ENCODE data around the gene TMEM30A. TPM values are rescaled to one million over a fixed set of nuclear protein-coding genes. Genes with fewer than 3 reads are reported as not detected.

The TMEM30A gene
- total RNA-seq, 1 experiment from 2014 or later: 65.2 TPM

- H3K9ac ChIP-seq (ENCODE audit: extremely low read depth, insufficient read length, low read length): peak overlapping the region; percentile 89
- no peaks in the 10 kb centered on the region for H3K79me2 ChIP-seq (ENCODE audit: insufficient read depth, low read length)
- DNase-seq: no peak
- peak overlapping the region; percentile 96 for H2BK120ac ChIP-seq (ENCODE audit: low read depth, low read length, poor library complexity, severe bottlenecking)
- peaks cover 14% of the 10 kb centered on the region; the same call in 1 of the 2 replicates for H3K4me1 ChIP-seq (ENCODE audit: insufficient read depth, low read length)
- peak overlapping the region; percentile 95 for H3T11ph ChIP-seq (ENCODE audit: low read length)
- H4K8ac ChIP-seq (replicated peaks; ENCODE audit: insufficient read length, low read depth, low read length): no peak overlapping the region
- Mint-ChIP-seq H3K36me3 (ENCODE audit: insufficient read depth in 1 of 3, low read depth in 3 of 3) (peaks cover 0 to 40% (median 5%) of the 10 kb centered on the region in 3 experiments; a peak in 4 of 7 replicates), H3K4me3 (peak overlapping the region; percentile 54 to 68), H3K4me1 (peaks cover 66 to 76% of the 10 kb centered on the region in 2 experiments), H3K27me3 (ENCODE audit: low read depth) (no peaks in the 10 kb centered on the region), H3K9me3 (no peaks in the 10 kb centered on the region), H3K27ac (peak overlapping the region; percentile 93 to 99 (median 96))
- H3K4ac ChIP-seq (ENCODE audit: low read depth, low read length): peak overlapping the region; percentile 91; the same call in 1 of the 2 replicates
- no peak overlapping the region for H2BK12ac ChIP-seq (ENCODE audit: insufficient read length, low read depth, low read length)
- peak overlapping the region; percentile 98 for H2BK5ac ChIP-seq (ENCODE audit: insufficient read length, low read length)
- H2BK20ac ChIP-seq (ENCODE audit: low read depth, low read length, poor library complexity, severe bottlenecking): peak overlapping the region; percentile 86
- no peak overlapping the region for H2BK15ac ChIP-seq (ENCODE audit: low read depth, low read length)
- peak overlapping the region; percentile 86 for H3K4me2 ChIP-seq (ENCODE audit: insufficient read depth, insufficient read length, low read length)
- H3K9me3 ChIP-seq (ENCODE audit: control insufficient read depth, low read depth, low read length): no peaks in the 10 kb centered on the region
- no CpG with 5 or more reads among the region's 2 CpGs for WGBS (ENCODE audit: extremely low coverage, insufficient read length, low lambda C conversion rate)
- TF ChIP-seq, protein P1, sequence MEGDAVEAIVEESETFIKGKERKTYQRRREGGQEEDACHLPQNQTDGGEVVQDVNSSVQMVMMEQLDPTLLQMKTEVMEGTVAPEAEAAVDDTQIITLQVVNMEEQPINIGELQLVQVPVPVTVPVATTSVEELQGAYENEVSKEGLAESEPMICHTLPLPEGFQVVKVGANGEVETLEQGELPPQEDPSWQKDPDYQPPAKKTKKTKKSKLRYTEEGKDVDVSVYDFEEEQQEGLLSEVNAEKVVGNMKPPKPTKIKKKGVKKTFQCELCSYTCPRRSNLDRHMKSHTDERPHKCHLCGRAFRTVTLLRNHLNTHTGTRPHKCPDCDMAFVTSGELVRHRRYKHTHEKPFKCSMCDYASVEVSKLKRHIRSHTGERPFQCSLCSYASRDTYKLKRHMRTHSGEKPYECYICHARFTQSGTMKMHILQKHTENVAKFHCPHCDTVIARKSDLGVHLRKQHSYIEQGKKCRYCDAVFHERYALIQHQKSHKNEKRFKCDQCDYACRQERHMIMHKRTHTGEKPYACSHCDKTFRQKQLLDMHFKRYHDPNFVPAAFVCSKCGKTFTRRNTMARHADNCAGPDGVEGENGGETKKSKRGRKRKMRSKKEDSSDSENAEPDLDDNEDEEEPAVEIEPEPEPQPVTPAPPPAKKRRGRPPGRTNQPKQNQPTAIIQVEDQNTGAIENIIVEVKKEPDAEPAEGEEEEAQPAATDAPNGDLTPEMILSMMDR (conservative IDR thresholded peaks at IDR 0.05): no peak
- H3K56ac ChIP-seq (ENCODE audit: insufficient read length, low read depth, low read length): peak overlapping the region; percentile 98
- peak overlapping the region; percentile 94 for H4K5ac ChIP-seq (ENCODE audit: insufficient read length, low read depth, low read length)
- peak overlapping the region; percentile 97 for H3K18ac ChIP-seq (ENCODE audit: insufficient read length, low read depth, low read length)
- no peaks in the 10 kb centered on the region for H3K79me1 ChIP-seq (ENCODE audit: insufficient read depth, low read depth, low read length, poor library complexity, severe bottlenecking)
- H2AFZ ChIP-seq (ENCODE audit: low read length): no peak overlapping the region
- H3K23me2 ChIP-seq (ENCODE audit: insufficient read length, low read depth, low read length, poor library complexity, severe bottlenecking): peaks cover 4% of the 10 kb centered on the region
- H3K14ac ChIP-seq (ENCODE audit: insufficient read depth, low read length): no peak overlapping the region; the same call in 1 of the 2 replicates
- peak overlapping the region; percentile 94 for H4K91ac ChIP-seq (ENCODE audit: insufficient read length, low read depth, low read length)
- H3K27me3 ChIP-seq (ENCODE audit: insufficient read depth, low read length): no peaks in the 10 kb centered on the region
- H2AK5ac ChIP-seq (ENCODE audit: insufficient read length, low read length): peak overlapping the region; percentile 83
- peak overlapping the region; percentile 100 for H3K27ac ChIP-seq (ENCODE audit: insufficient read length, low read depth, low read length)
- H3K23ac ChIP-seq (ENCODE audit: insufficient read length, low read depth, low read length): no peak overlapping the region
- no peaks in the 10 kb centered on the region for H4K20me1 ChIP-seq (ENCODE audit: control insufficient read depth, insufficient read depth, insufficient read length)
Measured at GRCh38 chr6:75333676-75334200, 49.1 kb upstream of the TMEM30A start.
